Liver (tissue), 9 donors: Measurements from ENCODE around the gene C6orf120. TPM values are rescaled to one million over a fixed set of nuclear protein-coding genes. Genes with fewer than 3 reads are reported as not detected.
A peak's percentile ranks its signal among the peaks of the same experiment; 100 is the strongest.

Experiments
- DNase-seq: peaks from one replicate; pipeline ENCODE4 v3.0.0-alpha.2; 2017; ENCODE audit warnings: low spot score
- H3K27ac ChIP-seq, 2 donors: one replicate each; pipeline ENCODE4 v1.7.0; 2013; ENCODE audit warnings: inconsistent platforms in 2 of 2, low read length in 2 of 2, control low read depth in 1 of 2, low read depth in 1 of 2, mild to moderate bottlenecking in 1 of 2
- H3K27me3 ChIP-seq, 4 donors: one replicate each; pipeline versions ENCODE4 v1.6.1 to v1.7.0; 2013; ENCODE audit warnings: low read length in 3 of 4, inconsistent platforms in 1 of 4, mild to moderate bottlenecking in 1 of 4, moderate library complexity in 1 of 4; ENCODE audit not compliant: control insufficient read depth in 4 of 4, insufficient read depth in 4 of 4
- H3K36me3 ChIP-seq, 4 donors: one replicate each; pipeline versions ENCODE4 v1.6.1 to v1.7.0; 2013; ENCODE audit warnings: low read length in 3 of 4, mild to moderate bottlenecking in 3 of 4, low read depth in 1 of 4, moderate library complexity in 1 of 4; ENCODE audit not compliant: control insufficient read depth in 4 of 4, insufficient read depth in 3 of 4
- H3K4me1 ChIP-seq, 4 donors: one replicate each; pipeline versions ENCODE4 v1.6.1 to v1.7.0; 2013; ENCODE audit warnings: low read length in 3 of 4, mild to moderate bottlenecking in 3 of 4, moderate library complexity in 1 of 4; ENCODE audit not compliant: control insufficient read depth in 4 of 4, insufficient read depth in 4 of 4
- H3K4me3 ChIP-seq, 3 donors: one replicate each; pipeline versions ENCODE4 v1.6.1 to v1.7.0; 2013; ENCODE audit warnings: low read length in 3 of 3, control low read depth in 1 of 3, low read depth in 1 of 3, mild to moderate bottlenecking in 1 of 3
- H3K9ac ChIP-seq, 2 donors: one replicate each; pipeline ENCODE4 v1.7.0; 2013; ENCODE audit warnings: low read length in 2 of 2, mild to moderate bottlenecking in 2 of 2, moderate library complexity in 2 of 2, control low read depth in 1 of 2, low read depth in 1 of 2
- H3K9me3 ChIP-seq, 4 donors: one replicate each; pipeline versions ENCODE4 v1.6.1 to v1.7.0; 2013; ENCODE audit warnings: low read length in 3 of 4; ENCODE audit not compliant: control insufficient read depth in 4 of 4
- ATF3 ChIP-seq: IDR thresholded peaks from 2 replicates; pipeline ENCODE4 v1.6.1; 2016; ENCODE audit warnings: antibody characterized with exemption
- FOXA1 ChIP-seq: IDR thresholded peaks from 2 replicates; pipeline ENCODE4 v1.6.1; 2016; ENCODE audit warnings: antibody characterized with exemption
- HNF4G ChIP-seq: IDR thresholded peaks from 2 replicates; pipeline ENCODE4 v1.6.1; 2016; ENCODE audit warnings: antibody characterized with exemption
- JUND ChIP-seq, 2 donors: IDR thresholded peaks; 2 replicates each; pipeline ENCODE4 v1.6.1; 2016; ENCODE audit warnings: antibody characterized with exemption in 2 of 2
- MAX ChIP-seq: IDR thresholded peaks from 2 replicates; pipeline ENCODE4 v1.6.1; 2016; ENCODE audit warnings: antibody characterized with exemption
- NR2F2 ChIP-seq: IDR thresholded peaks from 2 replicates; pipeline ENCODE4 v1.6.1; 2016; ENCODE audit warnings: antibody characterized with exemption
- RXRA ChIP-seq, 2 donors: IDR thresholded peaks; 2 replicates each; pipeline ENCODE4 v1.6.1; 2017 to 2018; ENCODE audit warnings: antibody characterized with exemption in 2 of 2, mild to moderate bottlenecking in 1 of 2
- SP1 ChIP-seq: IDR thresholded peaks from 2 replicates; pipeline ENCODE4 v1.6.1; 2018; ENCODE audit warnings: antibody characterized with exemption, mild to moderate bottlenecking
- TAF1 ChIP-seq: conservative IDR thresholded peaks from 2 replicates; pipeline ENCODE4 v1.6.1; 2016; ENCODE audit warnings: antibody characterized with exemption, mild to moderate bottlenecking
- YY1 ChIP-seq: IDR thresholded peaks from 2 replicates; pipeline ENCODE4 v1.6.1; 2016; ENCODE audit warnings: antibody characterized with exemption, mild to moderate bottlenecking
- ZBTB33 ChIP-seq: IDR thresholded peaks from 2 replicates; pipeline ENCODE4 v1.6.1; 2016; ENCODE audit warnings: antibody characterized with exemption
- WGBS: extraction: QIAGEN DNeasy Blood & Tissue Kit; methylation state at CpG from one replicate; pipeline ENCODE4 v1.1.7; 2013; 5-methylcytosine and 5-hydroxymethylcytosine counted together
- polyA plus RNA-seq, 2 donors: library from polyadenylated mRNA; stranded (reverse) in 1 of 2; unstranded in 1 of 2; fragments of 200-250 nt in 1 of 2; fragments of >200 nt in 1 of 2; fragmentation: Nextera tagmentation in 1 of 2; extraction: Ambion mirVana in 1 of 2; gene quantifications; one replicate each; pipeline versions ENCODE4 v1.2.1 to v1.2.3, GENCODE V29; 2013 to 2015
- total RNA-seq, 2 donors: library from RNA; depleted of rRNA; stranded (reverse); fragments of >200 nt; gene quantifications; one replicate each; pipeline ENCODE4 v1.2.3, GENCODE V29; 2014
- donor health status: healthy.
- donor health status: healthy.
- donor health status: healthy.
- donor health status: healthy.
- donor health status: healthy.

Gene C6orf120
- total and polyA plus RNA-seq, 4 donors, result 10.5 to 29.7 (median 19.4) TPM

- H3K9ac ChIP-seq, result peak overlapping the region; percentile 2 to 92
- DNase-seq, result no peak
- H3K27ac ChIP-seq, result peak overlapping the region; percentile 93 to 94
- H3K4me3 ChIP-seq, result peak overlapping the region; percentile 55 to 94 (median 89)
- TF ChIP-seq TAF1, result no peak
- TF ChIP-seq JUND (IDR thresholded peaks at IDR 0.05), result no peak
- no peak for TF ChIP-seq RXRA (IDR thresholded peaks at IDR 0.05)
- TF ChIP-seq FOXA1, result no peak
- no peak for TF ChIP-seq MAX
- TF ChIP-seq YY1, result no peak
- TF ChIP-seq ATF3, result no peak
- TF ChIP-seq HNF4G, result no peak
- TF ChIP-seq SP1, result no peak
- TF ChIP-seq NR2F2, result no peak
- no peak for TF ChIP-seq ZBTB33
- peaks cover 0 to 5% (median 3%) of the 10 kb centered on the region in 4 donors for H3K36me3 ChIP-seq
- 6% methylated on average over 19 of the region's 19 CpGs for WGBS
- H3K4me1 ChIP-seq, result peaks cover 0 to 22% (median 11%) of the 10 kb centered on the region in 4 donors
- H3K27me3 ChIP-seq, result no peaks in the 10 kb centered on the region
- H3K9me3 ChIP-seq, result no peaks in the 10 kb centered on the region
Measured at GRCh38 chr6:169752074-169752623, 50.2 kb downstream of the C6orf120 start.

Other genes with a start within 250 kb of the C6orf120 start
- 10 to 100 TPM in 1 of 2 donors, 1 to 10 TPM in 1; 7.1 to 20.1 TPM for gene WDR27, start 97 bp upstream of the C6orf120 start, total RNA-seq
- gene WDR27, start 97 bp upstream of the C6orf120 start, polyA plus RNA-seq, result 1 to 10 TPM; 3.7 to 8.3 TPM
- gene PHF10, start 22.4 kb downstream of the C6orf120 start, total RNA-seq, result 10 to 100 TPM; 22.6 to 25.7 TPM
- gene PHF10, start 22.4 kb downstream of the C6orf120 start, polyA plus RNA-seq, result 10 to 100 TPM; 10.2 to 14.7 TPM
- 1 to 10 TPM in 1 of 2 donors, under 1 TPM in 1; 0.89 to 1.5 TPM for gene DYNLT2, start 49.4 kb downstream of the C6orf120 start, total RNA-seq
- 1 to 10 TPM in 1 of 2 donors, under 1 TPM in 1; 0.37 to 2.3 TPM for gene DYNLT2, start 49.4 kb downstream of the C6orf120 start, polyA plus RNA-seq
- 10 to 100 TPM; 11.9 to 20.7 TPM for gene ERMARD, start 49.5 kb downstream of the C6orf120 start, total RNA-seq
- gene ERMARD, start 49.5 kb downstream of the C6orf120 start, polyA plus RNA-seq, result 10 to 100 TPM; 10.1 to 16.1 TPM